ENCODE data around the gene SDC1. TPM values are rescaled to one million over a fixed set of nuclear protein-coding genes. Genes with fewer than 3 reads are reported as not detected.

Gene SDC1
- total RNA-seq, 2 experiments from 2014 or later = 0.10 TPM; not detected in 1

GRCh38 chr2:20188201-20188600, 36.7 kb downstream of the SDC1 start:
- POLR2A ChIA-PET = interaction anchor here (0.6 kb wide), 1 partner anchor 106 kb away, joined by 4 read pairs; no protein-coding TSS in a partner anchor
- intact Hi-C loops (cut with micrococcal nuclease; ENCODE audit: unreplicated experiment) = no loop called here
- H3K9me2 ChIP-seq (ENCODE audit: insufficient read depth, low read length) = no peaks in the 10 kb centered on the region
- H2AFZ ChIP-seq (ENCODE audit: low read length) = no peak overlapping the region
- no TSS peak for BruUV-seq (replicated peaks)
- no peak overlapping the region for H3K4me3 ChIP-seq (ENCODE audit: low read depth, low read length, poor library complexity, severe bottlenecking)
- H3K4me1 ChIP-seq (ENCODE audit: insufficient read depth, low read length, poor library complexity, severe bottlenecking) = no peaks in the 10 kb centered on the region
- no peaks in the 10 kb centered on the region for H3K79me2 ChIP-seq (ENCODE audit: insufficient read depth, low read depth, low read length)
- H3K36me3 ChIP-seq (ENCODE audit: insufficient read depth, low read length) = no peaks in the 10 kb centered on the region
- H3K4me2 ChIP-seq (ENCODE audit: low read length) = no peak overlapping the region
- H4K20me1 ChIP-seq (ENCODE audit: insufficient read depth, low read length) = no peaks in the 10 kb centered on the region
- CTCF ChIA-PET (ENCODE audit: unreplicated experiment) = no interaction called here
- no peak for DNase-seq (ENCODE audit: low spot score)
- TF ChIP-seq EZH2phosphoT487 (IDR thresholded peaks at IDR 0.05; ENCODE audit: borderline replicate concordance, low read depth, low read length) = no peak
- no peak for TF ChIP-seq CTCF (conservative IDR thresholded peaks at IDR 0.05; ENCODE audit: low read length)
- no peak overlapping the region for H3K27ac ChIP-seq (ENCODE audit: low read depth, low read length, poor library complexity, severe bottlenecking)
- no peaks in the 10 kb centered on the region for H3K9me3 ChIP-seq (ENCODE audit: low read length)

GRCh38 chr2:20187331-20187730, 37.6 kb downstream of the SDC1 start:
- H3K4me3 ChIP-seq (ENCODE audit: low read depth, low read length, poor library complexity, severe bottlenecking) = no peak overlapping the region
- H3K9me3 ChIP-seq (ENCODE audit: low read length) = no peaks in the 10 kb centered on the region
- no peak overlapping the region for H3K27ac ChIP-seq (ENCODE audit: low read depth, low read length, poor library complexity, severe bottlenecking)
- intact Hi-C loops (cut with micrococcal nuclease; ENCODE audit: unreplicated experiment) = no loop called here
- H3K4me1 ChIP-seq (ENCODE audit: insufficient read depth, low read length, poor library complexity, severe bottlenecking) = no peaks in the 10 kb centered on the region
- TF ChIP-seq CTCF (conservative IDR thresholded peaks at IDR 0.05; ENCODE audit: low read length) (no peak), EZH2phosphoT487 (IDR thresholded peaks at IDR 0.05; ENCODE audit: borderline replicate concordance, low read depth, low read length) (no peak)
- H3K4me2 ChIP-seq (ENCODE audit: low read length) = no peak overlapping the region
- H4K20me1 ChIP-seq (ENCODE audit: insufficient read depth, low read length) = no peaks in the 10 kb centered on the region
- H3K36me3 ChIP-seq (ENCODE audit: insufficient read depth, low read length) = no peaks in the 10 kb centered on the region
- no peaks in the 10 kb centered on the region for H3K79me2 ChIP-seq (ENCODE audit: insufficient read depth, low read depth, low read length)
- DNase-seq (ENCODE audit: low spot score) = no peak
- POLR2A ChIA-PET = interaction anchor here (0.6 kb wide), 1 partner anchor 16 kb away, joined by 3 read pairs; no protein-coding TSS in a partner anchor
- BruUV-seq (replicated peaks) = no TSS peak
- H3K9me2 ChIP-seq (ENCODE audit: insufficient read depth, low read length) = no peaks in the 10 kb centered on the region
- CTCF ChIA-PET (ENCODE audit: unreplicated experiment) = no interaction called here
- H2AFZ ChIP-seq (ENCODE audit: low read length) = no peak overlapping the region

DNA sequence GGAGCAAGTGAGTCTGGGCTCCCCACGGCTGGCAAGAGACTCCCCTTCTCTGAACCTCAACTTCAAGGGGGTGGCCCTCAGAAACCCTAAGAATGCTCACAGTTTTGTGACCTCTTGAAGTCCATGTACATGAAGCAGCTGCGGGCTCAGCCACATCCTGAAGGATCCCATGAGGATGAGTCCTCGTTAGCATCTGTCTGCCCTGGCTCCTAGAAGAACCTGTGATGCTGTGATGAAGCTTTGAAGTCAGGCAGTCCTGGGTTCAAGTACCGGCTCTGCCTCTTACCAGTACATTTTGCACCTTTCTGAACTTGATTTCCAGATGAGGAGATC, 38.1 kb downstream of the SDC1 start:
- H3K4me1 ChIP-seq (ENCODE audit: insufficient read depth, low read length, poor library complexity, severe bottlenecking) = no peaks in the 10 kb centered on the region
- H3K79me2 ChIP-seq (ENCODE audit: insufficient read depth, low read depth, low read length) = no peaks in the 10 kb centered on the region
- no peak overlapping the region for H2AFZ ChIP-seq (ENCODE audit: low read length)
- no peak overlapping the region for H3K27ac ChIP-seq (ENCODE audit: low read depth, low read length, poor library complexity, severe bottlenecking)
- no peaks in the 10 kb centered on the region for H3K9me3 ChIP-seq (ENCODE audit: low read length)
- no peaks in the 10 kb centered on the region for H3K9me2 ChIP-seq (ENCODE audit: insufficient read depth, low read length)
- no peaks in the 10 kb centered on the region for H4K20me1 ChIP-seq (ENCODE audit: insufficient read depth, low read length)
- H3K4me2 ChIP-seq (ENCODE audit: low read length) = no peak overlapping the region
- TF ChIP-seq EZH2phosphoT487 (IDR thresholded peaks at IDR 0.05; ENCODE audit: borderline replicate concordance, low read depth, low read length) = no peak
- no peak for TF ChIP-seq CTCF (conservative IDR thresholded peaks at IDR 0.05; ENCODE audit: low read length)
- BruUV-seq (replicated peaks) = no TSS peak
- DNase-seq (ENCODE audit: low spot score) = no peak
- H3K36me3 ChIP-seq (ENCODE audit: insufficient read depth, low read length) = no peaks in the 10 kb centered on the region
- intact Hi-C loops (cut with micrococcal nuclease; ENCODE audit: unreplicated experiment) = no loop called here
- ChIA-PET CTCF (ENCODE audit: unreplicated experiment) (no interaction called here), POLR2A (interaction anchor here (0.6 kb wide), 1 partner anchor 16 kb away, joined by 3 read pairs; no protein-coding TSS in a partner anchor)
- H3K4me3 ChIP-seq (ENCODE audit: low read depth, low read length, poor library complexity, severe bottlenecking) = no peak overlapping the region
